ENCODE results near the gene RPS2. TPM values are rescaled to one million over a fixed set of nuclear protein-coding genes. Genes with fewer than 3 reads are reported as not detected.

RPS2 gene
- polyA plus RNA-seq, 1 of the 3 experiments (the other 2 are of a cell fraction): 6,384 TPM

DNA sequence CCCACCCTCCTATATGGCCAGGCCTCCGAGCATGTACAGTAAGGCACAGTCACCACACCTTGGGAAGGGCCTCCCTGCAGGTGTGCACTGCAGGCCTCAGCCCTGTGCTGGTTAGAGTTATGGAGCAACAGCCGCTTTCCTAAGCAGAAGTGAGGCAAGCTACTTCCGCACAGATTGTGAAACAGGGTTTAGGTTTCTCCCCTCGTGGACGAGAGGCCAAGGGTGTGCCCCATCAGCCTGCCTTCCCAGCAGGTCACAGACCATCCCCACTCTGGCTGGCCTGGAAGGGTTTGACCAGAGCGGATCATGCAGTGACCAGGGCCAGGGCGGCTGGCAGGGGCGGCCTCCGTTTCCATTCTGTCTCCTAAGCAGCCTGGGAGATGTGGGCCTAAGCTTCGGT, 26.3 kb downstream of the RPS2 start:
- Histone ChIP-seq H3K27ac (ENCODE audit: low read depth in 2 of 2, low read length in 1 of 2) (no peak overlapping the region), H3K79me2 (ENCODE audit: insufficient read depth) (no peaks in the 10 kb centered on the region), H3K4me2 (no peak overlapping the region), H4K20me1 (ENCODE audit: insufficient read depth) (no peaks in the 10 kb centered on the region), H2AFZ (ENCODE audit: low read depth) (no peak overlapping the region), H3F3A (replicated peaks; ENCODE audit: insufficient read depth) (no peaks in the 10 kb centered on the region), H3K36me3 (replicated peaks in 1 of 2; ENCODE audit: control insufficient read depth in 1 of 2, insufficient read depth in 2 of 2, low read length in 1 of 2) (peaks cover 4 to 14% of the 10 kb centered on the region in 2 experiments), H3K4me1 (ENCODE audit: control insufficient read depth in 1 of 2, insufficient read depth in 2 of 2, low read depth in 1 of 2, low read length in 1 of 2) (peaks cover 0 to 10% of the 10 kb centered on the region in 2 experiments; a peak in 2 of 4 replicates), H3K9me2 (no peaks in the 10 kb centered on the region), H3K9me3 (no peaks in the 10 kb centered on the region), H3K4me3 (ENCODE audit: low read depth in 2 of 2, low read length in 1 of 2) (no peak overlapping the region), H3K27me3 (ENCODE audit: insufficient read depth) (no peaks in the 10 kb centered on the region), H3K9ac (no peak overlapping the region)
- POLR2A ChIA-PET: no interaction called here
- WGBS (ENCODE audit: low lambda C conversion rate): 93% methylated on average over 6 of the region's 10 CpGs
- CTCF ChIA-PET: no interaction called here
- TF ChIP-seq, protein P1, sequence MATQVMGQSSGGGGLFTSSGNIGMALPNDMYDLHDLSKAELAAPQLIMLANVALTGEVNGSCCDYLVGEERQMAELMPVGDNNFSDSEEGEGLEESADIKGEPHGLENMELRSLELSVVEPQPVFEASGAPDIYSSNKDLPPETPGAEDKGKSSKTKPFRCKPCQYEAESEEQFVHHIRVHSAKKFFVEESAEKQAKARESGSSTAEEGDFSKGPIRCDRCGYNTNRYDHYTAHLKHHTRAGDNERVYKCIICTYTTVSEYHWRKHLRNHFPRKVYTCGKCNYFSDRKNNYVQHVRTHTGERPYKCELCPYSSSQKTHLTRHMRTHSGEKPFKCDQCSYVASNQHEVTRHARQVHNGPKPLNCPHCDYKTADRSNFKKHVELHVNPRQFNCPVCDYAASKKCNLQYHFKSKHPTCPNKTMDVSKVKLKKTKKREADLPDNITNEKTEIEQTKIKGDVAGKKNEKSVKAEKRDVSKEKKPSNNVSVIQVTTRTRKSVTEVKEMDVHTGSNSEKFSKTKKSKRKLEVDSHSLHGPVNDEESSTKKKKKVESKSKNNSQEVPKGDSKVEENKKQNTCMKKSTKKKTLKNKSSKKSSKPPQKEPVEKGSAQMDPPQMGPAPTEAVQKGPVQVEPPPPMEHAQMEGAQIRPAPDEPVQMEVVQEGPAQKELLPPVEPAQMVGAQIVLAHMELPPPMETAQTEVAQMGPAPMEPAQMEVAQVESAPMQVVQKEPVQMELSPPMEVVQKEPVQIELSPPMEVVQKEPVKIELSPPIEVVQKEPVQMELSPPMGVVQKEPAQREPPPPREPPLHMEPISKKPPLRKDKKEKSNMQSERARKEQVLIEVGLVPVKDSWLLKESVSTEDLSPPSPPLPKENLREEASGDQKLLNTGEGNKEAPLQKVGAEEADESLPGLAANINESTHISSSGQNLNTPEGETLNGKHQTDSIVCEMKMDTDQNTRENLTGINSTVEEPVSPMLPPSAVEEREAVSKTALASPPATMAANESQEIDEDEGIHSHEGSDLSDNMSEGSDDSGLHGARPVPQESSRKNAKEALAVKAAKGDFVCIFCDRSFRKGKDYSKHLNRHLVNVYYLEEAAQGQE (IDR thresholded peaks at IDR 0.05; ENCODE audit: low read depth, low read length): no peak
- TF ChIP-seq ELF1 (IDR thresholded peaks at IDR 0.05) (no peak), MXI1 (IDR thresholded peaks at IDR 0.05; ENCODE audit: low read depth, low read length) (no peak), RFX5 (IDR thresholded peaks at IDR 0.05; ENCODE audit: low read length) (no peak), TEAD4 (IDR thresholded peaks at IDR 0.05; ENCODE audit: borderline replicate concordance, insufficient read depth) (no peak), RAD21 (IDR thresholded peaks at IDR 0.05; ENCODE audit: low read length) (no peak), NFIC (IDR thresholded peaks at IDR 0.05; ENCODE audit: borderline replicate concordance) (no peak), RXRA (IDR thresholded peaks at IDR 0.05; ENCODE audit: borderline replicate concordance, low read depth) (no peak), FOSL2 (IDR thresholded peaks at IDR 0.05; ENCODE audit: borderline replicate concordance, low read depth) (no peak)
- TF ChIP-seq, protein P2, sequence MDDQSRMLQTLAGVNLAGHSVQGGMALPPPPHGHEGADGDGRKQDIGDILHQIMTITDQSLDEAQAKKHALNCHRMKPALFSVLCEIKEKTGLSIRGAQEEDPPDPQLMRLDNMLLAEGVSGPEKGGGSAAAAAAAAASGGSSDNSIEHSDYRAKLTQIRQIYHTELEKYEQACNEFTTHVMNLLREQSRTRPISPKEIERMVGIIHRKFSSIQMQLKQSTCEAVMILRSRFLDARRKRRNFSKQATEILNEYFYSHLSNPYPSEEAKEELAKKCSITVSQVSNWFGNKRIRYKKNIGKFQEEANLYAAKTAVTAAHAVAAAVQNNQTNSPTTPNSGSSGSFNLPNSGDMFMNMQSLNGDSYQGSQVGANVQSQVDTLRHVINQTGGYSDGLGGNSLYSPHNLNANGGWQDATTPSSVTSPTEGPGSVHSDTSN (IDR thresholded peaks at IDR 0.05): no peak
- DNase-seq: no peak

DNA sequence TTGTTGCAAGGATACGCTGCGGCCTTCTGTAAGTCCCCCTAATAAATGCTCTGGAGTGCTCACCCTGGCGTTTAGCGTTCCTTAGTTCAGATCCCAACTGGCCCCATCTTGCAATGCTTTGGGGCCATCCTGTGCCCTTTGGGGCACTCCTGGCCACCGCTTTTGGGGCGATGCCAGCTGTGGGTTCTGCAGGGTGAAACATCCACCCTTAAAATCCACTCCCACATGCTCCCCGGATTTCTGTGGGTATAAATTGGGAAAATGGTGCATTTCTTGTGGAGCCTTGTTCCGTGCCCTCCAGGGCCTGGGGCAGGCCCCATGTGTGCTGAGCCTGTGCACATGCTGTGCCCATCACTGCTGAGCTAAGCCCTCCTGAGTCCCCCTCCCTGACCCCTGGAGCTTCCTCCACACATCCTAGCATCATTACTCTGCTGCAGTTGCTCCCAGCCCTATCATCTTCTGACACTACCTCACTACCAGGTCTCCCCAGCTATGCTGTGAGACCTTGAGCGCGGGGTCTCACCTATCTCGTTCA, 27.6 kb downstream of the RPS2 start:
- Histone ChIP-seq H2AFZ (ENCODE audit: low read depth) (no peak overlapping the region), H3K36me3 (replicated peaks in 1 of 2; ENCODE audit: control insufficient read depth in 1 of 2, insufficient read depth in 2 of 2, low read length in 1 of 2) (peaks cover 4 to 14% of the 10 kb centered on the region in 2 experiments), H3K27ac (ENCODE audit: low read depth in 2 of 2, low read length in 1 of 2) (no peak overlapping the region), H3K9me3 (no peaks in the 10 kb centered on the region), H3K4me1 (ENCODE audit: control insufficient read depth in 1 of 2, insufficient read depth in 2 of 2, low read depth in 1 of 2, low read length in 1 of 2) (peaks cover 0 to 18% of the 10 kb centered on the region in 2 experiments; a peak in 2 of 4 replicates), H3K4me2 (no peak overlapping the region), H3K4me3 (ENCODE audit: low read depth in 2 of 2, low read length in 1 of 2) (no peak overlapping the region), H3K27me3 (ENCODE audit: insufficient read depth) (no peaks in the 10 kb centered on the region), H4K20me1 (ENCODE audit: insufficient read depth) (no peaks in the 10 kb centered on the region), H3K79me2 (ENCODE audit: insufficient read depth) (no peaks in the 10 kb centered on the region), H3K9me2 (no peaks in the 10 kb centered on the region), H3K9ac (no peak overlapping the region), H3F3A (replicated peaks; ENCODE audit: insufficient read depth) (no peaks in the 10 kb centered on the region)
- DNase-seq: no peak
- ChIA-PET POLR2A (no interaction called here), CTCF (no interaction called here)
- WGBS (ENCODE audit: low lambda C conversion rate): 95% methylated on average over 10 of the region's 11 CpGs
- TF ChIP-seq GABPA (IDR thresholded peaks at IDR 0.05; ENCODE audit: low read depth): no peak
- no peak for TF ChIP-seq TAF1 (IDR thresholded peaks at IDR 0.05; ENCODE audit: borderline replicate concordance, low read depth, low read length)
- TF ChIP-seq YY1 (IDR thresholded peaks at IDR 0.05; ENCODE audit: low read depth): no peak
- TF ChIP-seq, protein P3, sequence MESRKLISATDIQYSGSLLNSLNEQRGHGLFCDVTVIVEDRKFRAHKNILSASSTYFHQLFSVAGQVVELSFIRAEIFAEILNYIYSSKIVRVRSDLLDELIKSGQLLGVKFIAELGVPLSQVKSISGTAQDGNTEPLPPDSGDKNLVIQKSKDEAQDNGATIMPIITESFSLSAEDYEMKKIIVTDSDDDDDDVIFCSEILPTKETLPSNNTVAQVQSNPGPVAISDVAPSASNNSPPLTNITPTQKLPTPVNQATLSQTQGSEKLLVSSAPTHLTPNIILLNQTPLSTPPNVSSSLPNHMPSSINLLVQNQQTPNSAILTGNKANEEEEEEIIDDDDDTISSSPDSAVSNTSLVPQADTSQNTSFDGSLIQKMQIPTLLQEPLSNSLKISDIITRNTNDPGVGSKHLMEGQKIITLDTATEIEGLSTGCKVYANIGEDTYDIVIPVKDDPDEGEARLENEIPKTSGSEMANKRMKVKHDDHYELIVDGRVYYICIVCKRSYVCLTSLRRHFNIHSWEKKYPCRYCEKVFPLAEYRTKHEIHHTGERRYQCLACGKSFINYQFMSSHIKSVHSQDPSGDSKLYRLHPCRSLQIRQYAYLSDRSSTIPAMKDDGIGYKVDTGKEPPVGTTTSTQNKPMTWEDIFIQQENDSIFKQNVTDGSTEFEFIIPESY (IDR thresholded peaks at IDR 0.05; ENCODE audit: borderline replicate concordance, low read depth): no peak
- TF ChIP-seq, protein P4, sequence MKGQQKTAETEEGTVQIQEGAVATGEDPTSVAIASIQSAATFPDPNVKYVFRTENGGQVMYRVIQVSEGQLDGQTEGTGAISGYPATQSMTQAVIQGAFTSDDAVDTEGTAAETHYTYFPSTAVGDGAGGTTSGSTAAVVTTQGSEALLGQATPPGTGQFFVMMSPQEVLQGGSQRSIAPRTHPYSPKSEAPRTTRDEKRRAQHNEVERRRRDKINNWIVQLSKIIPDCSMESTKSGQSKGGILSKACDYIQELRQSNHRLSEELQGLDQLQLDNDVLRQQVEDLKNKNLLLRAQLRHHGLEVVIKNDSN (IDR thresholded peaks at IDR 0.05; ENCODE audit: borderline replicate concordance, low read depth): no peak
- TF ChIP-seq RCOR1 (IDR thresholded peaks at IDR 0.05; ENCODE audit: low read length): no peak
- TF ChIP-seq FOSL2 (IDR thresholded peaks at IDR 0.05; ENCODE audit: borderline replicate concordance, low read depth): no peak
- TF ChIP-seq RAD21 (IDR thresholded peaks at IDR 0.05; ENCODE audit: low read length): no peak
- TF ChIP-seq CHD2 (IDR thresholded peaks at IDR 0.05; ENCODE audit: low read length, partially characterized antibody): no peak
- no peak for TF ChIP-seq EZH2phosphoT487 (IDR thresholded peaks at IDR 0.05; ENCODE audit: borderline replicate concordance, low read depth)
- TF ChIP-seq JUND (IDR thresholded peaks at IDR 0.05): no peak
- no peak for TF ChIP-seq SIN3A (IDR thresholded peaks at IDR 0.05; ENCODE audit: borderline replicate concordance, low read depth, low read length)
- TF ChIP-seq POLR2AphosphoS5 (IDR thresholded peaks at IDR 0.05; ENCODE audit: low read depth, low read length): no peak
